Measurements from ENCODE around the gene DTHD1.

Gene DTHD1

DNA sequence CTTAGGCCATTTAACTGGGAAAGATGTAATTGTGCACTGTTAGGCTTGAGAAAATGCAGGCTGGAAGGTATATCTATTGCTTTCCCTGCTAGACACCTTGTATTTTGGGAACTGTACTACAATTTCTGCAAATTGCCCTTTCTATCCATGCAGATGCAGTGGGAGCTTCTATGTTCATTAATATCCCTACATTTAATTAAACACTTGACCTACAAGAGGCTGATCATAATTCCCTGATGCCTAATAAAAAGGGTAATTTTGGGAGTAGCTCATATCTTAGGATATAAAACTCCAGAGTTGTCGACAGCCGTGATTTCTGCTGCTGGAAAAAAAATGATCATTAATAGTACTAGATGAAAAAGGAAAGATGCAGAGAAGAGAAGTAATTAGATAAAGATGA is 19.7 kb downstream of the DTHD1 start:
- TF ChIP-seq, protein P1, sequence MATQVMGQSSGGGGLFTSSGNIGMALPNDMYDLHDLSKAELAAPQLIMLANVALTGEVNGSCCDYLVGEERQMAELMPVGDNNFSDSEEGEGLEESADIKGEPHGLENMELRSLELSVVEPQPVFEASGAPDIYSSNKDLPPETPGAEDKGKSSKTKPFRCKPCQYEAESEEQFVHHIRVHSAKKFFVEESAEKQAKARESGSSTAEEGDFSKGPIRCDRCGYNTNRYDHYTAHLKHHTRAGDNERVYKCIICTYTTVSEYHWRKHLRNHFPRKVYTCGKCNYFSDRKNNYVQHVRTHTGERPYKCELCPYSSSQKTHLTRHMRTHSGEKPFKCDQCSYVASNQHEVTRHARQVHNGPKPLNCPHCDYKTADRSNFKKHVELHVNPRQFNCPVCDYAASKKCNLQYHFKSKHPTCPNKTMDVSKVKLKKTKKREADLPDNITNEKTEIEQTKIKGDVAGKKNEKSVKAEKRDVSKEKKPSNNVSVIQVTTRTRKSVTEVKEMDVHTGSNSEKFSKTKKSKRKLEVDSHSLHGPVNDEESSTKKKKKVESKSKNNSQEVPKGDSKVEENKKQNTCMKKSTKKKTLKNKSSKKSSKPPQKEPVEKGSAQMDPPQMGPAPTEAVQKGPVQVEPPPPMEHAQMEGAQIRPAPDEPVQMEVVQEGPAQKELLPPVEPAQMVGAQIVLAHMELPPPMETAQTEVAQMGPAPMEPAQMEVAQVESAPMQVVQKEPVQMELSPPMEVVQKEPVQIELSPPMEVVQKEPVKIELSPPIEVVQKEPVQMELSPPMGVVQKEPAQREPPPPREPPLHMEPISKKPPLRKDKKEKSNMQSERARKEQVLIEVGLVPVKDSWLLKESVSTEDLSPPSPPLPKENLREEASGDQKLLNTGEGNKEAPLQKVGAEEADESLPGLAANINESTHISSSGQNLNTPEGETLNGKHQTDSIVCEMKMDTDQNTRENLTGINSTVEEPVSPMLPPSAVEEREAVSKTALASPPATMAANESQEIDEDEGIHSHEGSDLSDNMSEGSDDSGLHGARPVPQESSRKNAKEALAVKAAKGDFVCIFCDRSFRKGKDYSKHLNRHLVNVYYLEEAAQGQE (IDR thresholded peaks at IDR 0.05; ENCODE audit: insufficient read depth in 1 of 2, low read depth in 2 of 2, low read length in 2 of 2), result no peak
- TF ChIP-seq FOXP2 (optimal IDR thresholded peaks at IDR 0.05; ENCODE audit: borderline replicate concordance, extremely low read depth, extremely low read length, insufficient read depth) (no peak), TAF1 (IDR thresholded peaks at IDR 0.05; ENCODE audit: borderline replicate concordance, insufficient read depth, low read length) (no peak), POLR2AphosphoS5 (IDR thresholded peaks at IDR 0.05; ENCODE audit: low read depth, low read length) (no peak), SIN3A (IDR thresholded peaks at IDR 0.05; ENCODE audit: borderline replicate concordance, insufficient read depth, low read length) (no peak)

DNA sequence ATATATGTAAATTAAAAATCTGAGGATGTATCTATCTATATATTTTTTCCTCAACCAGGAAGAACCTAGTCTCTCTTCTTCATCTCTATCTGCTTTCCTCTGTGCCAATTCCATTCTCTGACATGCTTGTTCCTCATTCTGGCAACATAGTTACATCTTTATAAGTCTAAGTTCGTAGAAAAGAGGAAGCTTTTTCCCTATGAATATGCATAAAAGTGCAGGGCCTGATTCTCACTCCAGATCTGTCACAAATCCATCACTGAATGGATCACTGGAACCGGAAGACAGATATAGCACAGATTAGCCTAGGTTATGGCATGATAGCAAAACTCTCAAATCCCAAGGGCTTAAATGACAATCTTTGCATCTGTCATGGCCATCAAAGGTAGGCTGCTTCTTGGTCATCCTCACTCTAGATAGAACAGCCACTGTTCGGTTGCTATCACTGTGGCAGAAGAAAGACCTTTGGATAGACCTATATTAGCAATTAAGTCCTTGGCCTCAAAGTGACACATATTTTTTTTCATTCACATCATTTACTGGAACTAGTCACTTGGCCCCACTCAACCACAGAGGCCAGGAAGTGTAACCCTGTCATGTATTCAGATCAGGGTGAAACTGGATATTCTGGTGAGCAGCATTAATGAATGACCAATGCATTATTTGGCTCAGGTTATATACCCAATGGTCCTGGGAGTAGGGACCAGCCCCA is 22.2 kb downstream of the DTHD1 start:
- TF ChIP-seq TAF1 (IDR thresholded peaks at IDR 0.05; ENCODE audit: borderline replicate concordance, insufficient read depth, low read length) (no peak), FOXP2 (optimal IDR thresholded peaks at IDR 0.05; ENCODE audit: borderline replicate concordance, extremely low read depth, extremely low read length, insufficient read depth) (no peak), POLR2AphosphoS5 (IDR thresholded peaks at IDR 0.05; ENCODE audit: low read depth, low read length) (no peak), SIN3A (IDR thresholded peaks at IDR 0.05; ENCODE audit: borderline replicate concordance, insufficient read depth, low read length) (no peak)
- TF ChIP-seq, protein P1 (IDR thresholded peaks at IDR 0.05; ENCODE audit: insufficient read depth in 1 of 2, low read depth in 2 of 2, low read length in 2 of 2), result no peak

DNA sequence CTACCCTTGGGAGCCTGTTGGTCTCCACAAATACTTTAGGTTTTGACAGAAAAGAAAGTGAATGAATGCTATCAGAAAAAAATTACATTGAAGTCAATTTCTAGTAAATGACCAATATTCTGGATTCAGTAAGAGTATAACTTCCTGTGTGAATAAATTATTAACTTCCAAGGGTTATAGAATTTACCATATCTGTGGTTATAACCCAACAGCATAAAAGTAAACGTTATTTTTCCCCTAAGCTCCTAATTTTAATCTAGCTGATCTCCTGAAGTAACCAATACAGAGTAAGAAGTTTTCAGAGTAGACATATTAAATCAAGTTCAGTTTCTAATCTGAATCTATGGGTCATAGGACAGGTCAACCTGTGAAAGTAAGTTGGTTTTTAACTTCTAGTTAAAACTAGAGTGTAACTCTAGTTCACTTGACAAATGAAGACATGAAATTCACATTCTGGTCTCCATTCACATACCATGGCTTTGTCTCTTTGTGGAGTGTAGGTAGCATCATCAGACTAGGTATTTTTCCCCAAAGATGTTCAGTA is 22.8 kb downstream of the DTHD1 start:
- TF ChIP-seq TAF1 (IDR thresholded peaks at IDR 0.05; ENCODE audit: borderline replicate concordance, insufficient read depth, low read length), result no peak
- TF ChIP-seq FOXP2 (optimal IDR thresholded peaks at IDR 0.05; ENCODE audit: borderline replicate concordance, extremely low read depth, extremely low read length, insufficient read depth), result no peak
- TF ChIP-seq POLR2AphosphoS5 (IDR thresholded peaks at IDR 0.05; ENCODE audit: low read depth, low read length), result no peak
- TF ChIP-seq, protein P1 (IDR thresholded peaks at IDR 0.05; ENCODE audit: insufficient read depth in 1 of 2, low read depth in 2 of 2, low read length in 2 of 2), result no peak
- no peak for TF ChIP-seq SIN3A (IDR thresholded peaks at IDR 0.05; ENCODE audit: borderline replicate concordance, insufficient read depth, low read length)

DNA sequence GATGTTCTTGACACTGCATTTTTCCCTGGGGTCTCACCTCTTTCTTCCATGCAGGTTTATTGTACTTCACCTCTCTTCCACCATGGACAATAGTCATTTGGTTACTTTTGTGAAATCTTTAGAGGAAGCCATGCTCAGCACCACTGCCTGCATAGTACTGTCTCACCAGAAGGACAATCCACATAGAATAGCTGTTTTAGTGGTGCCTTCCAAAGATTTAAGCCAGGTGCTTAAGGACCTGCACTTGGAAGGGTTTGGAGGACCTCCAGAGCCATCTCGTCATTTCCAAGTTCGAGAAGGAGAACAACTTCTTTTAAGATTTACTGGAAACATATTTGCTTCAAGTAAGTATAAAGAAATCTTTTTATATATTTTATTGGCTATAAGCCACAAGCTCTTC is 26.7 kb downstream of the DTHD1 start:
- TF ChIP-seq POLR2AphosphoS5 (IDR thresholded peaks at IDR 0.05; ENCODE audit: low read depth, low read length) (no peak), TAF1 (IDR thresholded peaks at IDR 0.05; ENCODE audit: borderline replicate concordance, insufficient read depth, low read length) (no peak)
- TF ChIP-seq, protein P1 (IDR thresholded peaks at IDR 0.05; ENCODE audit: insufficient read depth in 1 of 2, low read depth in 2 of 2, low read length in 2 of 2), result no peak

Data from PFSK-1 (cell line).